ENCODE measurements around the gene ZEB2.
A peak's percentile ranks its signal among the peaks of the same experiment; 100 is the strongest.

Gene ZEB2

DNA sequence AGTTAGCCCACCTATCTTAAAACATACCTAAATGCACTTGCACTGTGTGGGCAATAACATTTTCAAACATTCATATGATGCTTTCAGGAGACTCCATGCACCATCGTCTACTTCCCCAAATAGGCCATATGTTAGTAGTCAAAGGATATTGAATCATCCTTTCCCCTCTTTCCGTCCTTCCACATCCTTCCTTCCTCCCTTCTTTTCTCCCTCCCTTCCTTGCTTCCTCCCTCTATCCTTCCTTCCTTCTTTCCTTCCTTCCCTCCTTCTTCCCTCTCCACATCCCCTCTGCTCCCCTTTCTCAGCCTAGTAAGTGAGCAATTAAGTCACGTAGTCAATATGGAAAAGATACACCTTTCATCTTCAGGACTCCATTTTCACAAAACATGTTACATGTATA lies 73.8 kb downstream of the ZEB2 start:
- no peak for DNase-seq

DNA sequence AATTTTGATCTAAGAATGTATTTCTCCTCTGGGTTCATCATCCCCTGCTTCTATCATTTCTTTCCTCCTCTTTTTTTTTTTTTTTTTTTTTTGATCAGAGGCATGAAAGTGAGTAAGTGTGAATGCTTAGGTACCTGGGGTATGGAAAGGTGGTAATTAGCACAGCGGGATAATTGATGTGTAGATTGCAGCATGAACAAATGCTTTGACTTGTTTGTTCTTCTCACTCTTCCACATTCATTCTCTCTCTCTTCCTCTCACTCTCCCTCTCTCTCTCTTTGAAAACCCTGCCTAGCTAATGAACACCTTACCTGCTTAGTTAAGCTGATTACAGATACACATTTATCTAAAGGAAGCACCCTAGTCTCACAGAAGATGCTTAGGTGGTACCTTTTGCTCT lies 74.7 kb downstream of the ZEB2 start:
- no peak for DNase-seq

DNA sequence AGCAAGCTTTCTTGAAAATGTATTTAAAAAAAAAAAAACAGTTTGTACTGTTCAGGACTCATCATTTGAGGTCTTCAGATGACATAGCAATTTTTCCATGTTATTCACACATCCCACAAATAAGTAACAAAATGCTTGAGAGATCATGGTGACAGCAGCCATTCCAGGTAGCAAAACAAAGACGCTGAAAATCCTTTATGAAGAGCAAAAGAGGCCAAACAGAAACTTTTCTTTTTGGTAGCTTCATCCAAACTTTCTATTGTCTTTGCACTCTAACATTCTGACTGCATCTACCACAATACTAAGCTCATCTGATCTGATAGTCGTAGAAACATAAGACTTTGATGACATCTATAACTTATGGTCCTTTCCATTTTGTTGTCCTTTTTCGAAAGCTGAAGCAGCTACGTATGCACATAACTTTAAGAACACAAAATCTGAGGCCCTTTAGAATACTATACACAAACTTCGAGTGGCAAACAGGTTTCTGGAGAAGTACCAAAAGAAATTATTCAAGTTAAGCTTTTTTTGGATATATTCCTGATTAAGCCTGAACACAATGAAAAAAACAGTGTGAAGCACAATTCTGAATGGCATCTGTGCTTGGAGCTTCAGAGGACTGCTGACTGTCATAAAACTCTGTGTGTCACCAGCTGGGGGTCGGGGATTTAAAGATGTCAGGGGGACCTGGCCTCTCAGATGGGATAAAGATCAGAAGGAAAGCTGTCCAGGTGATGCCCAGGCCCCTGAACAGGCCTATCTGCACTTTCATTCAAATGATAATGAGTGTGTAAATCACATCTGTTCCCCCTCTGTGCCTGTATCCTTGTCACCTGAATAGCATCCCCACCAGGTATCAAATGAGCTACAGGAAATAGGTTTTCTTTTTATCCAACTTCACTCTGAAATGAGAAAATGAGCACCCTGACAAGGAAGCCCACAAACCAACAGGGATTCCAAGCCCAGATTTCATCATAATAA lies 75.8 kb downstream of the ZEB2 start:
- no peak for DNase-seq

DNA sequence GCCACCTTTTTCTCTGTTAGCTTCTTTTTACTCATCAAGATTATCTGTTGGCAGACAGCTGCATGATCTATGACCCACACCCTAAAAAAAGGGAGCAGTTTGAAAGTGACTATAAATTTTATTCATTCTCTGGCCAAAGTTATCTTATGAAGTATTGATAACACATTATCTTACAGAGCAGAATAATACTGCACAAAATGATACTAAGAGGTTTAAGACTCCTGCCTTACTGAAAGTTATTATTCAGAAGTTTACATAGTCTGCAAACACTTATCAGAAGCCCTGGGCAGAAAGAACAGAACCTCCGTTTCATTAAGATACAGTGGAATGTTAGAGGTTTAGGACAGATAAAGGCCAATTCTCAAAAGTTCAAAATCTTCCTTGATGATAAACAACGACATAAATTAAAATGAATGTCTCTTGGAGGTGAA lies 78.2 kb downstream of the ZEB2 start:
- no peak for DNase-seq

DNA sequence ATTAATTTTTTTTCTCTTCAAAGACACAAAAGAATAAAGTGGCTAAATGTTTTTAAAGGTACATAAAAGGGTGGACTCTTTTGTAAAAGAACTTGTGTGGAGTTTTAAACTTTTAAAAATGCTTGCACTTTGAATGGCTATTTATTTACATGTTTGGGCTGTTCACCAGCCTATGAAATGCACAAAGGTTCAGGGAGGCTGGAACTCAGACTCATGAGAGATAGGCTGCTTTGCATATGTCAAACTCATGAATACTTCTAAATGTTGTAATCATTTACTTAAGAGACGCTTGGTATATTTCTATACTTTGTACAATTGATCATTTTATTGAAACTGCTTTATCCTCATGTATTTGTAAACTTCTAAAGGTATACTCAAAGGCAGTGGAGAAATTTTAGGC lies 79.9 kb downstream of the ZEB2 start:
- DNase-seq: no peak

DNA sequence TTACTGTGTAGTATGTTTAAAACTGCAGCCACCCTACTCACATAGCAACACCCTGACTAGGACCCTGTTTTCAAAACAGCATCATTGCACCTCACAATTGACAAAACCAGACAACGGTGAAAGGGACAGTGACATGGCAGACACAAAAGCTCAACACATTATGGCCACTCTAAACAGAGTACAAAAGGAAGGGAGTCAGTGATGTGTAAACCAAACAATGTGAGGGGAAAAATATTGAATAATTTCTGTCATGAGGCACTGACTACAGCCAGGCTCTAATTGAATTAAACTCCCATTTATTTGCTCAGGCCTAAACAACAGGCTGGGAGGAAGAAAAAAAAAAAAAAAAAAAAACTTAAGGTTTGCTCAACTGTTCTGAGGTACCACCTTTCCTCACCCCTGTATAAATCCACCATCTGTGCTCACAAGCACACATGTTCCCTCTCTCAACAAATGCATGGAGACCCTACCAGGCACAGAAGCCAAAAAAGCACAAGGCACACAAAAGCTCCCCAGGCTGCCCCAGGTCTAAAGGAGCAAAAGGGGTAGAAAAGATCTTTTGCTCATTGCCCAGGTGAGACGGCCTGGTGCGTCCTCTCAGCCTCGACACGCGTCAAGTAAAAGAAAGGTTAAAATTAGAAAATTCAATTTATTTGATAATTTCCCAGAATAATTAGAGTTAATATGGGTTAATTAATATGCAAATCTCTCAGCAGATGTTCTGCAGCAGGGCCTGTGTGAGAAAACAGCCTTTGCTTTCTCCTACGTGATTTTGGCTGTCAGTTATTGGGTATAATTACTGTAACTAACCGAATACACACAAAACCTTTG lies 80.9 kb downstream of the ZEB2 start:
- peak; percentile 35 for DNase-seq

DNA sequence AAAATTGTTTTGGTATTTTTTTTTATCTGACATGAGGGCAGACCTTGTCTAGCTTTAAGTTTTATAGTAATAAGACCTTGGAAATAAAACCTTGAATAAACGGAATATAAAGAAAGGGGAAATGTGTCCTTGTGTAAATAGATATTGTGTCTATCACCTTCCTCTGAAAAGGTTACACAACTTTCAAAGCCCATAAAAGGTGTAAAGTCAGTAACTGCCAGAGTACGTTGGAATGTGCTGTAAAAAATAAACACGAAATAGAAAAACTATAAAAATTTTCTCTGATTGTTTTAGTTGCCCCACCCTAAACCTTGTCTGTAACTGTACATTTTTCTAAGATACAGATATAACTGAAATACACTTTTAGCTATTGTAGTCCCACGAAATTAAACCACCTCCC lies 82.3 kb downstream of the ZEB2 start:
- DNase-seq: no peak

DNA sequence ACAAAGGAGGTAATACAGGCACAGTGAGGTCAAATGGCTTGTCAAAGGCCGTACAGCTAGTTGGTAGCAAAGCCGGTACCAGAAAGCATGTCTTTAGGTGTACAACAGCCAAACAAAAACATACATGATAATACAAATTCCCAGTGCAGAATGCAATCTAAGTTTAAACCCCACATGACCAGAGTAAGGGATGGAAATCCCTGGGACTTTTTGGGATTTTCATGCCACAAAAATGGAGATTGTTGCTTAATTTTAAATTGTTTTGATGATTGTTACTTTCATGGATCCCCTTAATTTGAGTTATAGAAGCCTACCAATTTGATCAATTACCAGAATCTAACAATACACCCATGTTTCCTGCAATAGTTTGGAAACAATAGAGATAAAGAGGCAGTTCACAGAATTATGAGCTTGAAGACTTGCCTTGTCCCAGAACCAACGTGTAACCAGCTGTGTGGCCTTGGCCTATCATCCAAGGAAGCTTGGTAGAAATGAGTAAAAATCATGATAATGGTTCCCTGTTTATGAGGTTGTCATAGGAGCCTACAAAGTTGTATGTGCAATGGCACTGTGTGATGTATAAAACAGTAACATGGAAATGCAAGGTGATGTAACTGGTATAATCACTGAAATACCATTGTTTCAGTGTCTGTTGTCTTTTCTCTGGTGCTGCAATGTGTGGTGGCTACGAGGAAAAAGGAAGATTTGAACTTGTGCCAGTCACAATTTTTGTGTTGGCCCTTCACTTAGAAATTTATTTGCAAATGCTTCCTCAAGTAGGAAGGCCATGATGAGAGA lies 85.3 kb downstream of the ZEB2 start:
- DNase-seq: no peak

DNA sequence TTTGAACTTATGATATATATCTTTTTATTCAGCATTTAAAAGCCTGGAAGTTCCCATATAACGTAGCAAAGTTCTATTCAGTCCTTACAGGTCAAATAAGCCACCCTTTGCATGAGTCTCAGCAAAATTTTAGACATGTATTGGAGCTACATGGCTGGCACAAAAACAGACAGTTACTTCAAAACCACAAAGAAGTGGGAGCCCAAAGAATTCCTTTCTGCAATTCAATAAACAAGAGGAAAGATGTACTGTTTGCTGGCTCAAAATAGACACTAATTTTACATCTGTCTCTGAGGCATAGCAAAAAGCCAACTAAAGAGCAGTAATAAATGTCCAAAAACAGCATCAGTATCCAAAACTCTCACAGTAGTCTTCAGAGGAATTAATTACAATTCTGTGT lies 87.0 kb downstream of the ZEB2 start:
- no peak for DNase-seq

DNA sequence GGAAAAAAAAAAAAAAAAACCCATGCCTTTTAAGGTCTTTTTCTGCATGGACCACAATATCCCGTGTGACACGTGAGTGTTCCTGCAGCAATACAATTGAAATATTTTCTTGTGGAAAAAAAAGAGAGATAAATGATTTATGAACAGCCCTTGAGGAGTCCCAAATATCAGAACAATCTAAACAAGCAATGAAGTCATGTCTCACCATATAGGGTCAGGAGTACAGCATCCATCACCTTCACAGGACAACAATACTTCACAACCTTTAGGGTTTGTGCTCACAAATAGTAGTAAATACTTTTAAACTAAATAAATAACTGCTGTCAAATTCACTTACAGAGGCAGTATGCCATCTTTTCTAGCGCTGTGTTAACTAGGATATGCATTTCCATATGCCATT lies 87.9 kb downstream of the ZEB2 start:
- no peak for DNase-seq

DNA sequence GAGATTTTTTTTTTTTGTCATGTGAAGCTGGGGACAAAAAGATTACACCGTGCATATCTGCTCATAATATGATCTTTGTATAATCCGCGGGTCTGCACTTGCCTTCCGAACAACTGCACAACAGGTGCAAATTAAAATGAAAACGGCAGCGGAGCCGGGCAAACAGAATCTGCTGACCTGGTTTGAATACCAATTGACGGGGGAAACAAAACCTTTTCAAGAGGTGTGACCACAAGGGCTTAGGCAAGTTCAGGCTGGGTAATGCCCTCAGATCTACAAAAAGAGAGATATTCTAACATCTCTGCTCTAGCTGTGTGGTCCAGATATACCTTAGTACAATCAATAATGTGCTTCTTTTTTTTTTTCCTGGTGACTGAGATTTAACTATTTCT lies 88.5 kb downstream of the ZEB2 start:
- peak; percentile 84 for DNase-seq

DNA sequence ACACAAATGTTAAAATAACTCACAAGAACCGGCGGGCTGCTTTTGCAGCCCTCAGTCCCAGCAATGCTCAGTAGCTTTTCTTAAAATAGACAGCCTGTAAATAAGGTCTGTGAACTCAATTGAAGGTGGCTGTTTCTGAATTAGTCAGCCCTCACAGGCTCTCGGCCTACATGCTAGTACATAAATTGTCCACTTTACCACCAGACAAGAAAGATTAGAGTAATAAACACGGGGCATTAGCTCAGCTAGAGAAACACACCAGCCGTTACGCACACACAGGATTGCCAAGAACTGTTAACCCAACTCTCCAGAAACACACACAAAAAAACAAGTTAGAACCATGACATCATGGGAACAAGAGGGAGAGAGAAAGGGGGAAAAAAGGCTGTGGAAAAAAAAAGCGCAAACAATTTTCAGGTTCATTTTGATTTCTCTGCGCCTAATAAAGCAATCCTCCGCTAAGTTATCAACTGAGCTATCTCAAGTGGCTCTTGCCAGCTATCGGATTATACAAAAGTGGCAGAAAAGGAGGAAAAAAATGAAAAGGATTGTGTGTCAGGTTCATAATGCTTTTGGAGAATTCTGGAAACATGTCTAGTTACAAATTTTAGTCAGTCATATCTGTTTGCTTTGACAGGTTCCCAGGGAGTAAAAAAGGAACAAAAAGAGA lies 89.1 kb downstream of the ZEB2 start:
- DNase-seq: peak; percentile 30

DNA sequence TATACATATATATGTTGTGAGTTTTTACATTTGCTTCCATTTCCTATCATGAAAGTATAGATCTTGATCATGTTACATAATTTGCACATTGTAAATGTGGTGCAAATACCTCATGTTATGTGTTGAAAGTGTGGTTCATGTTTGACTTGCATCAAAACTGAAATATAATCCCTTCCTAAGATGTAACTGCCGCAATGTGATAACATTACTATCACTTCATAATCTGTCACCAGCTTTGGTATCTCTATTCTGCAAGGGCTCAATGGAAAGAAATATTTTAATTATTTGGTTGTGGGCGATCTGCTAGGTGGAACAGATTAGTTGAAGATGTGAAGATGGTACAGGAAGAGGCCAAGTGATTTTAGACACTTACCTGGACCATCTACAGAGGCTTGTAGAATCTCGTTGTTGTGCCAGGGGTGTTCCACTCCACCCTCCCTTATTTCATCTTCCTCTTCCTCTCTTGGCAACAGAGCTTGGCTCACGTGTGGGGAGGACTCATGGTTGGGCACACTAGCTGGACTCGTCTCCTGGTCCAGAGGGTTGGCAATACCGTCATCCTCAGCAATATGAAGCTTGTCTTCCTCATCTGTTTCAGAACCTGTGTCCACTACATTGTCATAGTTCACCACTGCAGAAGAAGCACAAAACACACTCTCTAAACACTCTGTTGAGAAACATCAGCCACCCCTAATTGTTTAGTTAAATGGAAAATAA lies 90.4 kb downstream of the ZEB2 start:
- DNase-seq: no peak

DNA sequence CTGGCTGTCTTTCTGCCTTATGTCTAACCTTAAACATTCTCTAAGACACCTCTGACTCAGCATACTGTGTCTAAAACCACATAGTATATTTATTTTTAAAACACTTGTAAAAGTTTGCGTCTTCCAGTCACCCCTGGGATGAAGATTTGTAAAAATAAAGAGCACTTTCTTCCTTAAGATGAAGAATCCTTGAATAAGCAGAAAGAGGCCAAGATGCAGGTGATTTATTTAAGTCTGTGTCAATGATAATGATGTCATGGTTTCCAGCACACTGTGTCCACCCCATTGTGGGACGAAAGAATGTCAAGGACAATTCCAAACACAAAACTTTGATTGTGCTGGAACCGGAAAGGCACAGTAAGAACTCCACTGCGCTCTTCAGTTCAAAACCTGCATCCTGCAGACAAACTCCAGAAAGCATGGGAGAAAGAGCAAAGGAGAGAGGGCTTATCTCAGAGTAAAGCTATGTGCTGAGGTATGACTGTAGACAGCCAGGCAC lies 92.9 kb downstream of the ZEB2 start:
- no peak for DNase-seq

DNA sequence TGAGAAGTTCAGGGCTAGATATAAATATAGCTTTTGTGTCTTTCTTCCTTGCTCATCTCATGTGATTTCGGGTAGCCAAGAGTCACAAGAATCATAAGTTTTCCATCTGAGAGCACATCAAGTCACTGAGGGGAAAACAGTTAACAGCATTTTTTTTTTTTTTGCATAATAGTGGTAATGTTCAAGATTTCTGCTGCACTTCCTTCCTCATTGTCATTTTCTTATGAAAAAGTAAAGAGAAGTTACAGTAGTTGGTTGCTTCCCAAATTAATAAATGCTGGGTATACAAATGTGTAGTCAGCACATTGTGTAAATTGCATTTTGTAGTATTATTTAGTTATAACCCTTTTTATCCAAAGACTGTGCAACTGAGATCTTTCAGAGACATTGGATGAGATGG lies 93.6 kb downstream of the ZEB2 start:
- no peak for DNase-seq

DNA sequence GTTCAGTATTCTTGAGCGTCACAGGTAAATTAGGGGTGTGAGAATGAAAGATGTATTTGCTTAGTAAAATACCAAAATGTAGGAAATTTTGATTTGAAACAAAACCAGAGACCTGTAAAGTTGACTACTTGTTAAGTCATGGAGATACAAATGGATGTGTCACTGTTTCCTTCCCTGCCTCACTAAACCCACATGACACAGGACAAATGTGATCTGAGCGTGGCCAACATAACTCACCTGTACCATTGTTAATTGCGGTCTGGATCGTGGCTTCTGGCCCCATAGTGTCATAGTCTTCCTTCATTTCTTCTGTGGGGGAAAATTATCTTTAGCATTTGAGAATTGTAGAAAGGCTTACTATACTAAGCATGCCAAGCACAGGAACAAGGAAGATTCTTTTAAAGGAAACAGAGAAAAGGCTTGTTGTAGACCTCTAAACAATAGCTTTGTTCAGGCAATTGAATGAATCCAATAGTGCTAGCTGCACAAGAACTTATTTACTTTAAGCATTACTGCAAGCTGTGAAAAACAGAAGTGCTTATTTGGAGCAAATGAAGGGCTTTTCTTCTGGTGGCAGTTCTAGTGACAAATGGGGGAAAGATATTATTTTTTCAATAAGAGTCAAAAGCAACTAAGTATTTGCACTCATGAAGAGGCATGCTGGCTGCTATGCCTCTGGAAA lies 95.2 kb downstream of the ZEB2 start:
- no peak for DNase-seq

DNA sequence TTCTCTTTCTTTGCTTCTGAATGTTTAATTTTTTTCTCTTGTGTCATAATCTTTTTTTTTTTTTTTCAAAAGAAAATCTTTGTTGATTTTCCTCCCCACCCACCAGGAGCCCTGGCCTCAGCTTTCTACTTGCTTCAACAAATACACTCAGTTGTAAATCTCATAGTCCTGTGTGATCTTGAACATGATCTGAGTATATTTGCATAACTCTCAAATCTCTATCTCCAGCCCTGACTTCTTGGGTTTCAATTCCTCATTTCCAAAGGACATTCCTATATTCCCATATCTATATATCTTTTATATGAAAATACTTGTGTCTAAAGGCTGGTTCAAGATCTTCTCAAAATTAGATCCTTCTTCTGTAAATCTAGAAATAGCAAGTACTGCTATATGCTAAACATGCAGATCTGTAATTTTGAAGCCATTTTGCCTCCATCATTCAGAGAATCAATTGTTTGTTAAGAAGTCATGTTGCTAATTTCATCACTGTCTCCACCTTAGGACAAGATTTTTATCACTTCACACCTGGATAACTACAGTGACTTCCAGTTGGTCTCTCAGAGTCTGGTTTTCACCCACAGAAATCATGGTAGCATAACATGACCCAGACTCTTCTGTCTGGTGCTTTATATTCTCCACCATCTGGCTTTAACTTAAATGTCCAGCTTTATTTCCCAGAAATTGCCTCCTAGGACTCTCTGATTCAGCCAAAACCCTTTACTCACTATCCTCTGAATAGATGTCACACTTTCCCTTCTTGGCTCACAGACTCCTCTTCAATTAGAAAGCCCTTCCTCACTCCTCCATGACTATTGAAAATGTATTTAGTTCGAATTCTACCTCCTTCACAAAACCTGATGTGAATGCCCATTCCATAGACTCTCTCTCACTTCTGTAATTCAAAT lies 98.1 kb downstream of the ZEB2 start:
- no peak for DNase-seq

DNA sequence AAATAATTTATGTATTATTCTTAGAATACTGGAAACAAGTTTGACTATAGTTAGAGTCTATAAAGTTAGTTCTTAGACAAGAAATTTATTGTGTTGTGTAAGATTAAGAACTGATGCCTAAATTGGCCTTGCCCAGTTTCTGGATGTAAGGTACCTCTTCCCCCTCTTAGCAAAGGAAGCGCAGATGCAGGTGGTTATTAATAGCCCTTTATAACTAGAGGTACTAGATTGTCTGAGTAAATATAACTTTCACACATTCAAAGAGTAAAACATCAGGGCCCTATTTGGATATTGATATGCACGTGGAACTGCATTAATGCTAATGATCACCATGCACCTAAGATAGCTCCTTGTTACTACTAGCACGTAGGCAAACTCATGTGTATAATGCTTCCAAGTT lies 100.7 kb downstream of the ZEB2 start:
- DNase-seq: no peak

DNA sequence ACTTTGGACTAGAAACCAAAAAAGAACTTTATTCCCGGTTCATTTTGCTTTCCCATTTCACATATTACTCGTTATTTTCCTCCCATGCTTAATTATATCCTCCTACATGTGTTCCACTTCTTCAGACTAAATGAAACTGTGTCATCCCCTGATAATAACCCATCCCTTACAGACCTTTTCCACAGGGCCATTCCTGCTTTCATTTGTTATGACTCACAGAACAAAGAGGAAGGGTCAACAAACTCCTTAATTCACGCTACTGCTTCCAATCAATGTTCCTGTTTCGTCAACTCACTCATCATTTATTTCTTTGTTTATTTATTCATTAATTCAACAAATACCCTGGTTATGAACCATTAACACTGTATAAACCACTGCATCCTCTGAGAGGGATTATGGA lies 104.5 kb downstream of the ZEB2 start:
- DNase-seq: no peak

DNA sequence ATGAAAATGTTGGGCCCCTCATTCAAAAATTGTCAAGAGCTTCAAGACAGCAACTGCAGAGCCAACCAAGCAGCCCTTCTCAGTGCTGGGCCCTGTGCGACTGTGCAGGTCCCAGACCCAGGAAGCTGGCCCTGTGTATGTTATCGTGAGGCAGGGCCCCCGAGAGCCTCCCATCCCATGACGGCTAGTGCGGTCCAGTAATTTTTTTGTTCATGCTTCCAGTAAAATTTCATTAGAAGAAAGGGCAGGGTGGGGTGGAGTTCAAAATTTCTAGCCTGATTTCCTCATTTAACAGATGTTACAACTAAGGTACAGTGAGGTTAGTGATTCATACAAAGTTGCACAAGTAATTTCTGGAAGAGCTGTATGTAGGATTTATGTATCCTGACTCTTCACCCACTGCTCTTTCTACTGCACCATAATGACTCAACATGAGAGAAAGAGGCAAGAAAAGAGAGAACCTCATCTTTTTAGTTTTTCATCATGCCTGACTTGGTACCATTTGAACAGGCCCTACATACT lies 105.5 kb downstream of the ZEB2 start:
- DNase-seq: no peak
